ENCODE measurements around the gene GSK3A.
"Not testable (repeated sequence)": the region's sequence is repeated elsewhere in the genome, so short reads cannot be mapped to it uniquely, and the experiment has no call there.

GSK3A gene

DNA sequence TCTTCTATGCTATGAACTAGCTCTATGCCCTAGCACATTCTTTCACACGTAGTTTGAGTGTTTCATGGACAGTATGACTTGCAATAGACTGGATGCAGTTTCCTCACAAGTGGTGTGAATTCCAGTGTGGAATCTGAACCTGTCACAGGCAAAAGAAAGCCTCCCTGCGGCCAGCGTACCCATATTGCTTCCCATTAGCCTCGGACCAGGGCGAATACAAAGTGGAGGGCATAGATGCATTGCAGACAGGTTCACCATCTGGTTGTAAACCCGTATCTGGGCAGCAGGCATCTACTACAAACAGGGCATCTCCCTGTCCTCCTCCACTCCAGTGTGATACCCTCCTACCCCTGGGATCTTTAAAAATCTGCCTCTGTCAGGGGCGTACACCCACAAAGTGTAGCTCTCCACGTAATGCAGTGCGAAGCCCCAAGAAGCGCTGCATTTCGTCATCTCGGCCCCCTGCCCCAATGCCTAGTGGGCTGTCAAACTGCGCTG is 25.3 kb upstream of the GSK3A start:
- Histone ChIP-seq H3K4me1 (ENCODE audit: control insufficient read depth, insufficient read depth, low read depth, low read length) (peaks cover 31% of the 10 kb centered on the region), H4K8ac (ENCODE audit: low read length) (peak overlapping the region; percentile 24), H2BK120ac (ENCODE audit: low read depth, low read length) (no peak overlapping the region), H3K4me3 (ENCODE audit: insufficient read depth in 1 of 2, low read depth in 1 of 2, low read length in 2 of 2) (peak overlapping the region; percentile 55 to 84), H2BK12ac (ENCODE audit: low read length in 2 of 2) (peak overlapping the region; percentile 38 to 93), H2BK5ac (ENCODE audit: low read depth, low read length, poor library complexity, severe bottlenecking) (peak overlapping the region; percentile 1), H3K27ac (ENCODE audit: low read length, poor library complexity, severe bottlenecking) (peak overlapping the region; percentile 71), H2BK15ac (ENCODE audit: low read depth, poor library complexity, severe bottlenecking) (no peak overlapping the region), H3K36me3 (ENCODE audit: control insufficient read depth in 1 of 2, insufficient read depth in 2 of 2, low read depth in 1 of 2, low read length in 2 of 2) (peaks cover 7 to 14% of the 10 kb centered on the region in 2 experiments), H3K9ac (ENCODE audit: low read length) (peak overlapping the region; percentile 97), H2AFZ (ENCODE audit: low read depth, low read length) (peak overlapping the region; percentile 84), H3K9me3 (ENCODE audit: control insufficient read depth, low read length) (no peaks in the 10 kb centered on the region), H3K79me1 (replicated peaks; ENCODE audit: low read length, poor library complexity, severe bottlenecking) (no peaks in the 10 kb centered on the region), H4K91ac (ENCODE audit: low read length) (no peak overlapping the region), H3K18ac (ENCODE audit: low read depth in 1 of 2, low read length in 2 of 2) (peak overlapping the region; percentile 84 to 88), H3K23ac (ENCODE audit: low read length in 2 of 2) (peak overlapping the region in 1 of 2 experiments; percentile 77), H3K14ac (ENCODE audit: low read length in 2 of 2) (no peak overlapping the region), H3K4ac (ENCODE audit: low read depth in 1 of 2, low read length in 2 of 2) (peak overlapping the region; percentile 22 to 70), H3K27me3 (ENCODE audit: control insufficient read depth in 1 of 2, insufficient read depth in 1 of 2, low read length in 2 of 2) (no peaks in the 10 kb centered on the region), H3K4me2 (ENCODE audit: low read length, poor library complexity, severe bottlenecking) (peak overlapping the region; percentile 77), H2AK5ac (ENCODE audit: low read length, severe bottlenecking) (no peak overlapping the region)
- WGBS: 21% methylated on average over 13 of the region's 13 CpGs
- DNase-seq: no peak

DNA sequence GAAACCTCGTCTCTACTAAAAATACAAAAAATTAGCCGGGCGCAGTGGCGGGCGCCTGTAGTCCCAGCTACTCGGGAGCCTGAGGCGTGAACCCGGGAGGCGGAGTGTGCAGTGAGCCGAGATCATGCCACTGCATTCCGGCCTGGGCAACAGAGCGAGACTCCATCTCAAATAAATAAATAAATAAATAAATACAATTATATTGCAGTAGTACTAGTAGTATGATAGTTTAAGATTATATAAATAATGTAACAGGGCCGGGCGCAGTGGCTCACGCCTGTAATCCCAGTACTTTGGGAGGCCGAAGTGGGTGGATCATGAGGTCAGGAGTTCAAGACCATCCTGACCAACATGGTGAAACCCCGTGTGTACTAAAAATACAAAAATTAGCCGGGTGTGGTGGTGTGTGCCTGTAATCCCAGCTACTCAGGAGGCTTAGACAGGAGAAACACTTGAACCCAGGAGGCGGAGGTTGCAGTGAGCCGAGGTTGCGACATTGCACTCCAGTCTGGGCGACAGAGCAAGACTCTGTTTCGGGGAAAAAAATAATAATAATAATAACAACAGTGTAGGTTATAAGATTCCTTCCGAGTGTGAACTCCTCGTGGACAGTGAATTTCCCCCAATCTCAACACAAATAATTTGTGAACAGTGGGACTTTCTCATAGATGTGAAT is 24.7 kb upstream of the GSK3A start:
- not testable (repeated sequence) for H3K79me1 ChIP-seq (replicated peaks; ENCODE audit: low read length, poor library complexity, severe bottlenecking); H3K27me3 ChIP-seq (ENCODE audit: control insufficient read depth in 1 of 2, insufficient read depth in 1 of 2, low read length in 2 of 2); H3K36me3 ChIP-seq (ENCODE audit: control insufficient read depth in 1 of 2, insufficient read depth in 2 of 2, low read depth in 1 of 2, low read length in 2 of 2); H3K23ac ChIP-seq (ENCODE audit: low read length in 2 of 2); H3K9me3 ChIP-seq (ENCODE audit: control insufficient read depth, low read length); H2BK12ac ChIP-seq (ENCODE audit: low read length in 2 of 2); H4K8ac ChIP-seq (ENCODE audit: low read length); H3K14ac ChIP-seq (ENCODE audit: low read length in 2 of 2); H3K4ac ChIP-seq (ENCODE audit: low read depth in 1 of 2, low read length in 2 of 2); H4K91ac ChIP-seq (ENCODE audit: low read length); DNase-seq; H2AFZ ChIP-seq (ENCODE audit: low read depth, low read length); H2AK5ac ChIP-seq (ENCODE audit: low read length, severe bottlenecking); H2BK120ac ChIP-seq (ENCODE audit: low read depth, low read length); H3K4me2 ChIP-seq (ENCODE audit: low read length, poor library complexity, severe bottlenecking); H2BK5ac ChIP-seq (ENCODE audit: low read depth, low read length, poor library complexity, severe bottlenecking); H2BK15ac ChIP-seq (ENCODE audit: low read depth, poor library complexity, severe bottlenecking); H3K18ac ChIP-seq (ENCODE audit: low read depth in 1 of 2, low read length in 2 of 2)
- 96% methylated on average over 9 of the region's 25 CpGs for WGBS
- peak overlapping the region; percentile 97 for H3K9ac ChIP-seq (ENCODE audit: low read length)
- H3K4me1 ChIP-seq (ENCODE audit: control insufficient read depth, insufficient read depth, low read depth, low read length): peaks cover 27% of the 10 kb centered on the region
- H3K4me3 ChIP-seq (ENCODE audit: insufficient read depth in 1 of 2, low read depth in 1 of 2, low read length in 2 of 2): peak overlapping the region in 1 of 2 experiments; percentile 84
- H3K27ac ChIP-seq (ENCODE audit: low read length, poor library complexity, severe bottlenecking): peak overlapping the region; percentile 71

DNA sequence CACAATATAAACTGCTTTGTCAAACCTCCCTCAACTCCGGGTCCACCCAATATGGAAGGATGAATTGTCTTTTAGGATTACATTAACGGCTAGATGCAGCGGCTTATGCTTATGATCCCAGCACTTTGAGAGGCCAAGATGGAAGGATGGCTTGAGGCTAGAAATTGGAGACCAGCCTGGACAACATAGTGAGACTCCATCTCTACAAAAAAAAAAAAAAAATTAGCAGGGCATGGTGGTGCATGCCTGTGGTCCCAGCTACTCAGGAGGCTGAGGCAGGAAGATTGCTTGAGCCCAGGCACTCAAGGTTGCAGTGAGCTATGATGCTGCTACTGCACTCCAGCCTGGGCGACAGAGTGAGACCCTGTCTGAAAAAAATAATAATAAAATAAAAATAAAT is 23.7 kb upstream of the GSK3A start:
- not testable (repeated sequence) for H2BK5ac ChIP-seq (ENCODE audit: low read depth, low read length, poor library complexity, severe bottlenecking); H2AFZ ChIP-seq (ENCODE audit: low read depth, low read length)
- WGBS: 92% methylated on average over 3 of the region's 4 CpGs

GRCh38 chr19:42261763-42262162 is 19.4 kb upstream of the GSK3A start:
- Histone ChIP-seq H2AFZ (ENCODE audit: low read depth, low read length) (no peak overlapping the region), H2BK5ac (ENCODE audit: low read depth, low read length, poor library complexity, severe bottlenecking) (no peak overlapping the region), H3K18ac (ENCODE audit: low read depth in 1 of 2, low read length in 2 of 2) (no peak overlapping the region), H2AK5ac (ENCODE audit: low read length, severe bottlenecking) (no peak overlapping the region), H3K4me3 (ENCODE audit: insufficient read depth in 1 of 2, low read depth in 1 of 2, low read length in 2 of 2) (no peak overlapping the region), H3K23ac (ENCODE audit: low read length in 2 of 2) (no peak overlapping the region), H2BK120ac (ENCODE audit: low read depth, low read length) (no peak overlapping the region), H3K4me1 (ENCODE audit: control insufficient read depth, insufficient read depth, low read depth, low read length) (no peaks in the 10 kb centered on the region), H2BK12ac (ENCODE audit: low read length in 2 of 2) (no peak overlapping the region), H3K4ac (ENCODE audit: low read depth in 1 of 2, low read length in 2 of 2) (no peak overlapping the region), H3K27ac (ENCODE audit: low read length, poor library complexity, severe bottlenecking) (no peak overlapping the region), H3K9ac (ENCODE audit: low read length) (no peak overlapping the region), H2BK15ac (ENCODE audit: low read depth, poor library complexity, severe bottlenecking) (no peak overlapping the region), H4K91ac (ENCODE audit: low read length) (no peak overlapping the region), H3K36me3 (ENCODE audit: control insufficient read depth in 1 of 2, insufficient read depth in 2 of 2, low read depth in 1 of 2, low read length in 2 of 2) (no peaks in the 10 kb centered on the region), H3K9me3 (ENCODE audit: control insufficient read depth, low read length) (no peaks in the 10 kb centered on the region), H3K14ac (ENCODE audit: low read length in 2 of 2) (no peak overlapping the region), H3K4me2 (ENCODE audit: low read length, poor library complexity, severe bottlenecking) (no peak overlapping the region), H3K27me3 (ENCODE audit: control insufficient read depth in 1 of 2, insufficient read depth in 1 of 2, low read length in 2 of 2) (no peaks in the 10 kb centered on the region), H3K79me1 (replicated peaks; ENCODE audit: low read length, poor library complexity, severe bottlenecking) (no peaks in the 10 kb centered on the region), H4K8ac (ENCODE audit: low read length) (no peak overlapping the region)
- 94% methylated on average over 2 of the region's 3 CpGs for WGBS
- no peak for DNase-seq

More for the DNA sequence above, 23.7 kb upstream of the GSK3A start:
- not testable (repeated sequence) for H2BK120ac ChIP-seq (ENCODE audit: low read depth, low read length); H4K8ac ChIP-seq (ENCODE audit: low read length); DNase-seq; H2BK15ac ChIP-seq (ENCODE audit: low read depth, poor library complexity, severe bottlenecking); H3K18ac ChIP-seq (ENCODE audit: low read depth in 1 of 2, low read length in 2 of 2); H3K27me3 ChIP-seq (ENCODE audit: control insufficient read depth in 1 of 2, insufficient read depth in 1 of 2, low read length in 2 of 2); H3K23ac ChIP-seq (ENCODE audit: low read length in 2 of 2); H3K9me3 ChIP-seq (ENCODE audit: control insufficient read depth, low read length); H2AK5ac ChIP-seq (ENCODE audit: low read length, severe bottlenecking); H3K14ac ChIP-seq (ENCODE audit: low read length in 2 of 2); H3K9ac ChIP-seq (ENCODE audit: low read length); H3K4me2 ChIP-seq (ENCODE audit: low read length, poor library complexity, severe bottlenecking); H2BK12ac ChIP-seq (ENCODE audit: low read length in 2 of 2); H3K79me1 ChIP-seq (replicated peaks; ENCODE audit: low read length, poor library complexity, severe bottlenecking); H4K91ac ChIP-seq (ENCODE audit: low read length); H3K4me3 ChIP-seq (ENCODE audit: insufficient read depth in 1 of 2, low read depth in 1 of 2, low read length in 2 of 2); H3K27ac ChIP-seq (ENCODE audit: low read length, poor library complexity, severe bottlenecking); H3K36me3 ChIP-seq (ENCODE audit: control insufficient read depth in 1 of 2, insufficient read depth in 2 of 2, low read depth in 1 of 2, low read length in 2 of 2); H3K4ac ChIP-seq (ENCODE audit: low read depth in 1 of 2, low read length in 2 of 2)
- peaks cover 18% of the 10 kb centered on the region for H3K4me1 ChIP-seq (ENCODE audit: control insufficient read depth, insufficient read depth, low read depth, low read length)
